ENCODE measurements around the gene PFKL.

PFKL gene

DNA sequence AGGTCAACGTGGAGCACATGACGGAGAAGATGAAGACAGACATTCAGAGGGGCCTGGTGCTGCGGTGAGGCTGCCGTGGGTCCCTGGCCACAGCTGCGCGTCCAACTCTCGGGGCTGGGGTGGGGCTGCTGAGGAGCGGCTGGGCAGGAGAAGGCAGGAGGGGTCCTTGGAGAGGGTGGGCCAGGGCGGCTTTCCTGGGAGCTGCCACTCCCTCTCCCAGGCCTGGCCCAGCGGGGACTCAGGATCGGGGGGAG lies 24.9 kb downstream of the PFKL start:
- Histone ChIP-seq H3K9me3 (ENCODE audit: control insufficient read depth, insufficient read depth, low read length) (no peaks in the 10 kb centered on the region), H3K4me3 (ENCODE audit: low read depth, low read length) (no peak overlapping the region), H3K27me3 (ENCODE audit: control insufficient read depth, insufficient read depth, low read length) (no peaks in the 10 kb centered on the region), H3K4me1 (ENCODE audit: control insufficient read depth, insufficient read depth, low read length) (no peaks in the 10 kb centered on the region), H3K9ac (ENCODE audit: low read depth, low read length) (no peak overlapping the region), H3K27ac (ENCODE audit: low read depth, low read length) (no peak overlapping the region), H3K36me3 (ENCODE audit: control insufficient read depth, insufficient read depth, low read length) (peaks cover 29% of the 10 kb centered on the region)

- Histone ChIP-seq H3K36me3 (ENCODE audit: control insufficient read depth, insufficient read depth, low read length) (peaks cover 24% of the 10 kb centered on the region), H3K27ac (ENCODE audit: low read depth, low read length) (no peak overlapping the region), H3K9me3 (ENCODE audit: control insufficient read depth, insufficient read depth, low read length) (no peaks in the 10 kb centered on the region), H3K4me1 (ENCODE audit: control insufficient read depth, insufficient read depth, low read length) (no peaks in the 10 kb centered on the region), H3K9ac (ENCODE audit: low read depth, low read length) (no peak overlapping the region), H3K4me3 (ENCODE audit: low read depth, low read length) (no peak overlapping the region), H3K27me3 (ENCODE audit: control insufficient read depth, insufficient read depth, low read length) (no peaks in the 10 kb centered on the region)
Observed at GRCh38 chr21:44325386-44326271, 25.8 kb downstream of the PFKL start.

- Histone ChIP-seq H3K4me3 (ENCODE audit: low read depth, low read length) (no peak overlapping the region), H3K27me3 (ENCODE audit: control insufficient read depth, insufficient read depth, low read length) (no peaks in the 10 kb centered on the region), H3K27ac (ENCODE audit: low read depth, low read length) (no peak overlapping the region), H3K9me3 (ENCODE audit: control insufficient read depth, insufficient read depth, low read length) (no peaks in the 10 kb centered on the region), H3K4me1 (ENCODE audit: control insufficient read depth, insufficient read depth, low read length) (no peaks in the 10 kb centered on the region), H3K36me3 (ENCODE audit: control insufficient read depth, insufficient read depth, low read length) (peaks cover 24% of the 10 kb centered on the region), H3K9ac (ENCODE audit: low read depth, low read length) (no peak overlapping the region)
Observed at GRCh38 chr21:44326272-44326647, 26.4 kb downstream of the PFKL start.

DNA sequence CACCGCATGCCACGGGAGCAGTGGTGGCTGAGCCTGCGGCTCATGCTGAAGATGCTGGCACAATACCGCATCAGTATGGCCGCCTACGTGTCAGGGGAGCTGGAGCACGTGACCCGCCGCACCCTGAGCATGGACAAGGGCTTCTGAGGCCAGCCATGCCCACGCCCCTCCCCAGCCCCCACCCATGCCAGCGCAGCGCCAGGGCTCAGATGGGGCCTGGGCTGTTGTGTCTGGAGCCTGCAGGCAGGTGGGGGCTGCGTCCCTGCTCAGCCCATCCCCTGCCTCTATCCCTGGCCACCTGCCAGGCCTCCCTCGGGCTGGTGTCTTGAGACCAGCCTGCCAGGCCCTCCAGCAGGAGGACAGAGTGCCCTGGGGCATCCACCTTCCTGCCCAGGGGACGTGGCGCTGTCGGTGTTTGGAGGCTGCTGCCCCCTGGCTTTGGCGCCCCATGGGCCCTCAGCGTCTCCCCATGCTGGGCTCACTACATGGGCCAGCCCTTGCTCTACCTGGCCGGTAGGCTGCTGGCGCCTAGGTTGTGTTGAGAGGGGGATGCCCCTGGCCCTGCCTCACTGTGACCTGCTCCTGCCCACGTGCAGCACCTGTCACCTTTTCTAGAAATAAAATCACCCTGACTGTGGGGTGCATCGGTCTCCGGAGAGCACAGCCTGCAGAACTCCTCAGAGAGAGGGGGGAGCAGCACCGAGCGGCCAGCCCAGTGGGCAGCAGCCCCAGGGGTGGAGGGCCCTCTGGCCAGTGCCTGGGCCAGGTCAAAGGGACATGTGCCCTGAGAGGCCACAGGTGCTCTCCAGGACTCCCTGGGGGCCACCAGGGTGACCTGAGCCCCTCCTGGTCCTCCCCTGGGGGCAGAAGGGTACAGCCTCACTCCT lies 27.1 kb downstream of the PFKL start:
- Histone ChIP-seq H3K9me3 (ENCODE audit: control insufficient read depth, insufficient read depth, low read length) (no peaks in the 10 kb centered on the region), H3K4me3 (ENCODE audit: low read depth, low read length) (no peak overlapping the region), H3K27ac (ENCODE audit: low read depth, low read length) (no peak overlapping the region), H3K4me1 (ENCODE audit: control insufficient read depth, insufficient read depth, low read length) (no peaks in the 10 kb centered on the region), H3K36me3 (ENCODE audit: control insufficient read depth, insufficient read depth, low read length) (peaks cover 18% of the 10 kb centered on the region), H3K27me3 (ENCODE audit: control insufficient read depth, insufficient read depth, low read length) (no peaks in the 10 kb centered on the region), H3K9ac (ENCODE audit: low read depth, low read length) (no peak overlapping the region)

GRCh38 chr21:44327603-44327974 lies 27.7 kb downstream of the PFKL start:
- H3K9ac ChIP-seq (ENCODE audit: low read depth, low read length), result no peak overlapping the region
- H3K36me3 ChIP-seq (ENCODE audit: control insufficient read depth, insufficient read depth, low read length), result peaks cover 18% of the 10 kb centered on the region
- no peak overlapping the region for H3K4me3 ChIP-seq (ENCODE audit: low read depth, low read length)
- no peaks in the 10 kb centered on the region for H3K4me1 ChIP-seq (ENCODE audit: control insufficient read depth, insufficient read depth, low read length)
- H3K27me3 ChIP-seq (ENCODE audit: control insufficient read depth, insufficient read depth, low read length), result no peaks in the 10 kb centered on the region
- no peaks in the 10 kb centered on the region for H3K9me3 ChIP-seq (ENCODE audit: control insufficient read depth, insufficient read depth, low read length)
- no peak overlapping the region for H3K27ac ChIP-seq (ENCODE audit: low read depth, low read length)

GRCh38 chr21:44328242-44328895 lies 28.5 kb downstream of the PFKL start:
- peaks cover 18% of the 10 kb centered on the region for H3K36me3 ChIP-seq (ENCODE audit: control insufficient read depth, insufficient read depth, low read length)
- H3K4me1 ChIP-seq (ENCODE audit: control insufficient read depth, insufficient read depth, low read length), result no peaks in the 10 kb centered on the region
- no peak overlapping the region for H3K4me3 ChIP-seq (ENCODE audit: low read depth, low read length)
- no peaks in the 10 kb centered on the region for H3K27me3 ChIP-seq (ENCODE audit: control insufficient read depth, insufficient read depth, low read length)
- no peak overlapping the region for H3K27ac ChIP-seq (ENCODE audit: low read depth, low read length)
- H3K9ac ChIP-seq (ENCODE audit: low read depth, low read length), result no peak overlapping the region
- no peaks in the 10 kb centered on the region for H3K9me3 ChIP-seq (ENCODE audit: control insufficient read depth, insufficient read depth, low read length)

DNA sequence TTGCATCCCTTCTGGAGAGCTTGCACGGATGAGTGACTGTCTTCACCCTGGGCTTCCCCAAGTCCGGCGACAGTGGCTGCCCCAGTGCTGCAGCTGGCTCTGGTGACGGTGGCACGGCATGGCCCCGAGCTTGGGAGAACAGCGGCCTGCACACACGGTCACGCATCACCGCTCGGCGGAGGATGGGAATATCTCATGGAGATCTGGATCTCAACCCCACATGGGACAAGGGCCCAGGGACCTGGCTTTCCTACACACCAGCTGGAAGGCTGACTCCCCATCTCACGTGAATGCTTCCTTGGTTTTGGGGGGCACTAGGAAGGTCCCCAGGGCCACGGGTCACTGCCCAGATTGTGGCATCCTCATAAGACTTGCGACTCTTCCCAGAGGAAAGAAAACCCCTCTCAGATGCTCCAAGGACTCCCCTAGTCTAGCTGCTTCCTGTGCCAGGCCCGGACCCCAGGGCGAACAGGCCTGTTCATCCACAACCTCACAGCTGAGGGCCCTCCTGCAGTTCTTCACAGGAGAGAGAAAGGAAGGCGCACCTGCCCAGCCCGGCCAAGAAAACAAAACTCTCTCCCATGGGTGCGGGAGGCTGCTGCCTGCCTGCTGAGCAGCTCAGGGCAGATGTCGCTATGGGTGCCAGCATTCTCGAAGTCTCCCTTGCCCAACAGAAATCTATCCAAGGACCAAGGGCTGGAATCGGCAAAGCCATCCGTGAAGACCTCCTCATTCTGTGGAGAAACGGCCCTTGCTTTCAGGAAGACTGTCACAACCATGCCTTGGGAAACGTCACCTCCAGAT lies 29.4 kb downstream of the PFKL start:
- no peaks in the 10 kb centered on the region for H3K27me3 ChIP-seq (ENCODE audit: control insufficient read depth, insufficient read depth, low read length)
- H3K27ac ChIP-seq (ENCODE audit: low read depth, low read length), result no peak overlapping the region
- no peak overlapping the region for H3K9ac ChIP-seq (ENCODE audit: low read depth, low read length)
- no peaks in the 10 kb centered on the region for H3K9me3 ChIP-seq (ENCODE audit: control insufficient read depth, insufficient read depth, low read length)
- H3K36me3 ChIP-seq (ENCODE audit: control insufficient read depth, insufficient read depth, low read length), result peaks cover 9% of the 10 kb centered on the region
- no peak overlapping the region for H3K4me3 ChIP-seq (ENCODE audit: low read depth, low read length)
- H3K4me1 ChIP-seq (ENCODE audit: control insufficient read depth, insufficient read depth, low read length), result no peaks in the 10 kb centered on the region

DNA sequence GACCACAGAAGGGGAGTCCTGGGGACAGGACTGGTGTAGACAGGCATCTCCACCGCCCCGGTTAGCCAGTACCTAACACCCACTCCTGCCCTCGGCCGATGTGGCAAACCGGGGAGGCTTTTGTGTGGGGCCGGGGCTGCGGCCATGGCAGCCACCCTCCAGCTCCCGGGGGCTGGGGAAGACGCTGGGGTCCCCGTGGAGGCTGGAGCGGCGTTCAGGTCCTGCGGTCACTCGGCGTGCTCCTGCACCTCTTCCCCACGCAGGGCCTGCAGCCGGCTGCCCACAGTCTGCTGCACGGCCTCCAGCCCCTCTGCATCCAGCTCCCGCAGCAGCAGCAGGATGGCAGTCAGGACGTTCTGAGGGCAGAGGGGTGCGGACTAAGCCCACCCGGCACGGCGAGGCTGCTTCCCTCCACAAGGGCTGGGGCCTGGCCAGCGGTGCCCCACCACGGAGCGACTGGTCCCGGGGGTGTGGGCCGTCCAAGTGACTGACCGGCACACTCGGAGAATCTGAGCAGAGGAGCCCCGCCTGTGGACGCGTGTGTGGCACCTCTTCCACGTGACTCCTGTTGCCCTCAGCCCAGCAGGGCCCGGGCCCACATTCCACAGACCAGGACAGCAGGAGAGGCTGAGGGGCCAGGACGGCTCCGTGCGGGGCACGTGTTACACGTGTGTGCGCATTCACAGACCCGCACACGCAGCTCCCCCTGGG lies 30.3 kb downstream of the PFKL start:
- peaks cover under 1% of the 10 kb centered on the region; the same call in 1 of the 2 replicates for H3K36me3 ChIP-seq (ENCODE audit: control insufficient read depth, insufficient read depth, low read length)
- H3K27me3 ChIP-seq (ENCODE audit: control insufficient read depth, insufficient read depth, low read length), result no peaks in the 10 kb centered on the region
- no peaks in the 10 kb centered on the region for H3K9me3 ChIP-seq (ENCODE audit: control insufficient read depth, insufficient read depth, low read length)
- no peak overlapping the region for H3K4me3 ChIP-seq (ENCODE audit: low read depth, low read length)
- no peaks in the 10 kb centered on the region for H3K4me1 ChIP-seq (ENCODE audit: control insufficient read depth, insufficient read depth, low read length)
- H3K27ac ChIP-seq (ENCODE audit: low read depth, low read length), result no peak overlapping the region
- H3K9ac ChIP-seq (ENCODE audit: low read depth, low read length), result no peak overlapping the region

DNA sequence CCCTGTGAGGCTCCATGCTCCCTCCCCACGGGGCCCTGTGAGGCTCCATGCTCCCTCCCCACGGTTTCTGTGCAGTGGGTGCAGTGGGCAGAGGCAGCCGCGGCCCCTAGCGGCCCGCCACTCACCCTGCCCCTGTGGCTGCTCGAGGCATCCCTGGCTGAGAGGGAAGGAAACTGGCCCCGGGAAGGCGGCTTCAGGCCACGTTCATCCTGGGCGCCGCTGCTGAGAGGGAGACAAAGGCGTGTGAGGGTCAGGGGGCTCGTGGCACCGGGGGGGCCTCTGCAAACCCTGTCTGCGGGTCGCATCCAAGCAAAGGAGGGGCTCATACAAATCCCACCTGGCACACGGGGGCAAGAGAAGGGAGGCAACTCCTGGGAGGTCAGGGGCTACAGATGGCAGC lies 30.8 kb downstream of the PFKL start:
- no peak overlapping the region for H3K4me3 ChIP-seq (ENCODE audit: low read depth, low read length)
- H3K4me1 ChIP-seq (ENCODE audit: control insufficient read depth, insufficient read depth, low read length), result no peaks in the 10 kb centered on the region
- H3K9me3 ChIP-seq (ENCODE audit: control insufficient read depth, insufficient read depth, low read length), result no peaks in the 10 kb centered on the region
- H3K27ac ChIP-seq (ENCODE audit: low read depth, low read length), result no peak overlapping the region
- H3K36me3 ChIP-seq (ENCODE audit: control insufficient read depth, insufficient read depth, low read length), result no peaks in the 10 kb centered on the region
- no peak overlapping the region for H3K9ac ChIP-seq (ENCODE audit: low read depth, low read length)
- H3K27me3 ChIP-seq (ENCODE audit: control insufficient read depth, insufficient read depth, low read length), result no peaks in the 10 kb centered on the region

GRCh38 chr21:44331209-44331608 lies 31.4 kb downstream of the PFKL start:
- no peaks in the 10 kb centered on the region for H3K4me1 ChIP-seq (ENCODE audit: control insufficient read depth, insufficient read depth, low read length)
- H3K27ac ChIP-seq (ENCODE audit: low read depth, low read length), result no peak overlapping the region
- no peak overlapping the region for H3K4me3 ChIP-seq (ENCODE audit: low read depth, low read length)
- H3K27me3 ChIP-seq (ENCODE audit: control insufficient read depth, insufficient read depth, low read length), result no peaks in the 10 kb centered on the region
- H3K36me3 ChIP-seq (ENCODE audit: control insufficient read depth, insufficient read depth, low read length), result peaks cover 1% of the 10 kb centered on the region; the same call in 1 of the 2 replicates
- no peaks in the 10 kb centered on the region for H3K9me3 ChIP-seq (ENCODE audit: control insufficient read depth, insufficient read depth, low read length)
- H3K9ac ChIP-seq (ENCODE audit: low read depth, low read length), result no peak overlapping the region

Data from HUES48 (cell line).